Measurements from ENCODE around the gene SF3B3.
"Not testable (repeated sequence)": the region's sequence is repeated elsewhere in the genome, so short reads cannot be mapped to it uniquely, and the experiment has no call there.

SF3B3 gene

DNA sequence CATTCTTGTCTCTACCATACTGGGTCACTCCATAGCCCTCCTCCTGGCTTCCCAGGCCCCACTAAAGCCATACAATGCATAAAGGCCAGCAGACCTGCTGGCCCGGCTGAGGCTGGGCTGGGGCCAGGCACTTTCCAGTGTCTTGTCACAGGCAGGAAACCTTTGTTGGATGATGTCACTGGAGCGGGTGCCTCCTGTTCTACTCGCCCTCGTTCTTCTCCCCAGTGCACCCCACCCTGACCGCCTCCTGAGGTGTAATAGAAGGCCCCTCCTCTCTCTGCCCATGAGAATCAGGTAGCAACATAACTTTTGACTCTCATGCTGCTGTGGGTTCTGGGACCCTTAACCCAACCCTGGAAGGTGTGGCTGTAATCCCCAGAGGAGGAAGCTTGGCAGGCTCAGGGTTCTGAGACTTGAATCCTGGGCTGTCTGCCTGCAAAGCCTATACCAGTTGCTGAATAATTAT, 68.5 kb downstream of the SF3B3 start:
- no peak for DNase-seq

DNA sequence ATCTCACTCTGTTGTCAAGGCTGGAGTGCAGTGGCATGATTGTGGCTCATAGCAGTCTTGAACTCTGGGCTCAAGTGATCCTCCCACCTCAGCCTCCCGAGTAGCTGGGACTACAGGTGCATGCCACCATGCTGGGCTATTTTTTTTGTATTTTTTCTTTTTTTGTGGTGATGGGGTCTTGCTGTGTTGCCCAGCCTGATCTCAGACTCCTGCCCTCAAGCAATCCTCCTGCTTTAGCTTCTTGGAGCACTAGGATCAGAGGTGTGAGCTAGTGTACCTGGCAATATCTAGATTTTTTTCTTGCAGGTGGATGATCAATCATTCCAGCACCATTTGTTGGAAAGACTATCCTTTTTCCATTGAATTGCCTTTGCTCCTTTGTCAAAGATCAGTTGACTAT, 69.9 kb downstream of the SF3B3 start:
- DNase-seq: no peak

DNA sequence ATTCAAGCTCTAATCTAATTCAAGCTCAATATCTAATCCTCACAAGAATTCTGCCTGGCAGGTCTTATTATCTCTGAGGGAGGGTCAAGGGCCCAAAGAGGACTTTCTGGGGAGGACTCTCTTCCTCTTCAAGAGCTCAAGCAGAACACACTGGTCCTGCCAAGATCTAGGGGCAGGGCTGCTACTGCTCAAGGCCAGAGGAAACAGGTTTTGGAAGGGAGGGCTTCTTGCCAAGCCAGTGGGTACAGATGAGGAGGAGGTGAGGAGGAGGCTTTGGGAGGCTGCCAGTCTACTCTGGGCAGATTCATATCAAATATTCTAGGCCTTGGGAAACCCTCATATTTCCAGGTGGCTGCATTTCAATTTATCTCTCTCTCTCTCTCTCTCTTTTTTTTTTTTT, 71.0 kb downstream of the SF3B3 start:
- no peak for DNase-seq

DNA sequence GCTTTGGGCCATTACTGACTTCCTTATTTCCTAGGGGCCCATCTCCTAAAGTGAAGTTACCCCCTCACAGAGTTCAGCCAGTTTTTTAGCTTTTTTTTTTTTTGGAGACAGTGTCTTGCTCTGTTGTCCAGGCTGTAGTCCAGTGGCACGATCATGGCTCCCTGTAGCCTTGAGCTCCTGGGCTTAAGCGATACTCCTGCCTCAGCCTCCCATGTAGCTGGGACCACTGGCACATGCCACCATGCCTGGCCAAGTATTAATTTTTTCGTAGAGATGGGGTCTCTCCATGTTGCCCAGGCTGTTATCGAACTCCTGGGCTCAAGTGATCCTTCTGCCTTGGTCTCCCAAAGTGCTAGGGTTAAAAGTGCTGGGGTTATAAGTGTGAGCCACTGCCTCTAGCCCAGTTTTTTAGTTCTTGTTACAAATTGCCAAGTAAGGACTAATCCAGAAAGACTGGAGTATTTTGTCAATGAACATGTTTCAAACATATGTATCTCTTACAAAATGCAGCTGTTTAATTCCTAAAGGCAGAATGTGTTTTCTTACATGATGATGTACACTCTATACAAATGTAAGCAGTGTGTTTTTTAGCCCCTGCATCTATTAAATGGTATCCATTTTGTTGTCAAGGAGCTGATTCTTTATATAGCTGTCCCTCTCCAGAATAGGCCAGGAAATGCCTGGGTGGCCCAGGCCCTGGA, 73.7 kb downstream of the SF3B3 start:
- no peak for DNase-seq

DNA sequence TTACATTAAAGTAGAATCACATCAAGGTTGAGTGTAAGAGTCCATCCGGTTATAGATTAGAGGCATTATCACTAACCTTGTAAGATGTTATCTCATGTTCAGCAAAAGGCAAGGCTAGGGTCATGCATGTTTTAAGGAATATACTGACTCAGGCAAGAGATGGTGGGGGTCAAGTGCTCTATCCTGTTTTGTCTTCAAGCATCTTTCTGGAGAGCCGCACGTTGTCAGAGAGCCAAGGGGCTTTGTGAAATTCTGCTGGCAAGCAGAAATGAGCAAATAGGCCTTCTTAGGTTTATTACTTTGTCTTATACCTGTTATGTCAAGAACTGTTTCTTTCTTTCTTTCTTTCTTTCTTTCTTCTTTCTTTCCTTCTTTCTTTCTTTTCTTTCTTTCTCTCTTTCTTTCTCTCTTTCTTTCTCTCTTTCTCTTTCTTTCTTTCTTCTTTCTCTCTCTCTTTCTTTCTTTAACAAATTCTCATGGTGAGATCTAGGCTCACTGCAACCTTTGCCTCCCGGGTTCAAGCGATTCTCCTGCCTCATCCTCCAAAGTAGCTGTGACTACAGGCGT, 75.4 kb downstream of the SF3B3 start:
- DNase-seq: no peak

DNA sequence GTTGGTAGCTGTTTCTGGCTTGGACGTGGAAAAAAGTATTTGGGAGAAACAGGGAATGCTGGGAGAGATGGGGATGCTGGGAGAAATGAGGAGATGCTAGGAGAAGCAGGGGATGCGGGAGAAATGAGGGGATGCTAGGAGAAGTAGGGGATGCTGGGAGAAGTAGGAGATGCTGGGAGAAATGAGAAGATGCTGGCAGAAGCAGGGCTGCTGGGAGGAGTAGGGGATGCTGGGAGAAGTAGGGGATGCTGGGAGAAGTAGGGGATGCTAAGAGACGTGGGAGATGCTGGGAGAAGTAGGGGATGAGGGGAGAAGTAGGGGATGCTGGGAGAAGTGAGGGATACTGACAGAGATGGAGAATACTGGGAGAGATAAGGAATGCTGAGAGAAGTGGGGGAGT, 77.1 kb downstream of the SF3B3 start:
- DNase-seq: no peak

DNA sequence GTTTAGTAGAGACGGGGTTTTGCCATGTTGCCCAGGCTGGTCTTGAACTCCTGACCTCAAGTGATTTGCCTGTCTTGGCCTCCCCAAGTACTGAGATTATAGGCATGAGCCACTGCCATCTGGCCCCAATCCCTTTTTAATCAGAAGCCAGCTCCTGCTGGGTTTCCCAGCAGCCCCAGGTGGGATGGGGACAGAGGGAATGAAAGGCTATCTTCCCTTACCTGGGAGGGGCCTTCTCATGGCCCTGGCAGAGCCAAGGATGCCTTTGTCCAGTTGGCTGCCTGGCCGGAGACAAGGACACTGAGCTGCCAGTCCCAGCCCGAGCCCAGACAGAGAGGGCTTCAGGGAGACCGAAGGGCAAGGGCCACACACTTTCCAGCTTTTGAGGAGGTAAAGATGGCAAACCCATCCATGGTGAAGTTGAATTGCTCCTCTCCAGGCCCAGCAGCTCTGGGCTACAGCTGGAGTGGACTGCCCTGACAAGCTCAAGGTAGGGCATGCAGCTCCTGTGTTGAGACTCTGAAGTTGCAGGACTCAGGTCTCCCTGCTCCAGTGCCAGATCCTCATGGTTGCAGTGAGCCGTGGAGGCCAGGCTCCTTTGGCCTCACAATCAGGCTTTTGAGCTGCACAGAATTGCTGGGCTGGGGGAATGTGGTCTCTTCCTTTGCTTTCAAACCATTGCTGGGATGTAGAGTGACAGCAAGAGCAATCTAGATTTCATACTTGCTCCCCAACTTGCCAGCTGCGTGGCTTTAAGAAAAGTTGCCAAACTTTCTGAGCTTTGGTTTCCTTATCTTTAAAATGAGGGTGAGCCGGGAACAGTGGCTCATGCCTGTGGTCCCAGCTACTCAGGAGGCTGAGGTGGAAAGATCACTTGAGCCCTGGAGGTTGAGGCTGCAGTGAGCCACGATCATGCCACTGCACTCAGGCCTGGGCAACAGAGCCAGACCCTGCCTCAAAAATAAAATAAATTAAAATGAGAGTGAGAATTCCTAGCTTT, 78.3 kb downstream of the SF3B3 start:
- DNase-seq: no peak

DNA sequence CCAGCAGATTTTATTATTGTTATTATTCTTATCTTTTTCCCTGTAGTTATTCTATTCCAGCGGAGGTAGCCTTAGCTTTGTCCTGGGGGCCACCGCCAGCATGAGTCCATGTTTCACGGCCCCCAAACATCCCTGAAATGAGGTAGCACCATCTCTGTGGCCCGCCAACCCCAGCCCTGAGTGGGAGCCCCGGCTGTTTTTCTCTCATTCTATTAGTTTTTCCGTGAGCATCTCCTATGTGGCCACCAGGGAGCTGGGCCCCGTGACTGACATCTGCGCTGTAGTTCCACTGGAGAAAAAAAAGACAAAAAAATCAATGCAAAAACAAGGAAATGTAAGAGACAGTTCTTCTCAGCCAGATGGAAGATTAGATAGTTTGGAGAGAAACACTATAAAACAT, 79.2 kb downstream of the SF3B3 start:
- no peak for DNase-seq

DNA sequence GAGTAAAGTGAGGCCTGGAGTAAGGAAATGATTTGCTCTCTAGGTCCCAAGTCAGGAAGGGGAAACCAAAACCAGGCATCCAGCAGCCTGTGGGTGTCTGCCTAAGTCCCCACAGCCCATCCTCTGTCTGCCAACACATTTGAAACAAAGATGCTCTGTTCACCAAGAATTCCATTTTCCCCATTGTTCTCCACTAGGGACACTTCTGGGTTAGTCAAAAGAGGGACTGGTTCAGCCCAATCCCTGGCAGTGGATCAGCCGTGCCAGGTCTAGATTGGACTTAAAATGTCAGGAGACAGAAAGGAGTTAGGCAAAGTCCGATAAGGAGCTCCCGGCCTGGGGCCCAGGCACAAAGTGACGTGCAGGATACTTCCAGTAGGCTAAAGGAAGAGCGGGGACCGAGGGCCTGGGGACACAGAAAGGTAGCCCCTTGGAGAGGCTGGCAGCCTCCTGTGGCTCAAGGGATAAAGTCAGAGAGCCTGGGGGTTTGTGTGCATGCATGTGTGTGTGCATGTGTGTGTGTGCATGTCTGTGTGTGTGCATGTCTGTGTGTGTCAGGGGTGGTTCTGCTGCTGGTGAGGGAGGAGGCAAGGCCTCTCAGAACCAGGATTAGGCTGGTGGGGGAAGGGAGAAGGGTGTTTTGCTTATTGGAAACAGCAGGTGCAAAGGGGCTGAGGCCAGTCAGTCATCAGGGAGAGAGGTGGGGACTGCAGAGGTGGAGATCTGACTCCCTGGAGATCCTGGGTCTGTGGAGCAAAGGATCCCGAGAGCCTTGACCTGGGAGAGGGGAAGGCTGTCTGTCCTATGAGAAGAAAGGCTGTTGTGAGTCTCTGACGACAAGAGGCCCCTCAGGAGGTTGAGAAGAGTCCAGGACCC, 81.0 kb downstream of the SF3B3 start:
- DNase-seq: no peak

DNA sequence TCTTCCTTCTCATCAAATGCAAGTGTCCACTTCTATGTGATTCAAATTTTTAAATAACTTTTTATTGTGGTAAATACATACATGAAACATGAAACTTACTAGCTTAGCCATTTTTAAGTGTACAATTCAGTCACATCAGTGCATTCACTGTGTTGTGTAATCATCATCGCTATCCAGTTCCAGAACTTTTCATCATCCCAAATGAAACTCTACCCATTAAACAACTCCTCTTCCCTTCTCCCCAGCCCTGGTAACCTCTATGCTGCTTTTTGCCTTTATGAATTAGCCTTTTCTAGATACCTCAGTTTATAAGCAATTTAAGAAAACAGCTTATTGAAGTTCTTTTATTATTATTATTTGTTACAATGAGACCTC, 81.7 kb downstream of the SF3B3 start:
- DNase-seq: no peak

DNA sequence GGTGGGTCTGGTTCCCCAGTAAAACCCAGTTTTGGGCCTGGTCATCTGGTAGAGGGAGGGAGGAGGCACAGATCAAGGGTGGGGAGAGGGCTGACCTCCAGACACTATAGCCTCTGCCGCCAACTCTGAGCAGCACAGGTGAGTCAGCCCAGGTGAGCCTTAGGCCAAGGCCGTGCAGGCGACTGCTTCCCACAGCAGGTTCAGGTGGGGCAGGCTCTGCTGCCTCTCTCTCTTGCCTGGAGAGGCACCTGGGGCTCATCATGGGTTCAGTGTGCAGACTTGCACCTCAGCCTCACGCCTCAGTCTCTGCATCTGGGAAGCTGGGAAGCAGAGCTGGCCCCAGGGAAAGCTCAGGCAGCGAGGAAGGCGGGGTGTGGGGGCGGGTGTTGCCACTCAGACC, 84.9 kb downstream of the SF3B3 start:
- DNase-seq: no peak

DNA sequence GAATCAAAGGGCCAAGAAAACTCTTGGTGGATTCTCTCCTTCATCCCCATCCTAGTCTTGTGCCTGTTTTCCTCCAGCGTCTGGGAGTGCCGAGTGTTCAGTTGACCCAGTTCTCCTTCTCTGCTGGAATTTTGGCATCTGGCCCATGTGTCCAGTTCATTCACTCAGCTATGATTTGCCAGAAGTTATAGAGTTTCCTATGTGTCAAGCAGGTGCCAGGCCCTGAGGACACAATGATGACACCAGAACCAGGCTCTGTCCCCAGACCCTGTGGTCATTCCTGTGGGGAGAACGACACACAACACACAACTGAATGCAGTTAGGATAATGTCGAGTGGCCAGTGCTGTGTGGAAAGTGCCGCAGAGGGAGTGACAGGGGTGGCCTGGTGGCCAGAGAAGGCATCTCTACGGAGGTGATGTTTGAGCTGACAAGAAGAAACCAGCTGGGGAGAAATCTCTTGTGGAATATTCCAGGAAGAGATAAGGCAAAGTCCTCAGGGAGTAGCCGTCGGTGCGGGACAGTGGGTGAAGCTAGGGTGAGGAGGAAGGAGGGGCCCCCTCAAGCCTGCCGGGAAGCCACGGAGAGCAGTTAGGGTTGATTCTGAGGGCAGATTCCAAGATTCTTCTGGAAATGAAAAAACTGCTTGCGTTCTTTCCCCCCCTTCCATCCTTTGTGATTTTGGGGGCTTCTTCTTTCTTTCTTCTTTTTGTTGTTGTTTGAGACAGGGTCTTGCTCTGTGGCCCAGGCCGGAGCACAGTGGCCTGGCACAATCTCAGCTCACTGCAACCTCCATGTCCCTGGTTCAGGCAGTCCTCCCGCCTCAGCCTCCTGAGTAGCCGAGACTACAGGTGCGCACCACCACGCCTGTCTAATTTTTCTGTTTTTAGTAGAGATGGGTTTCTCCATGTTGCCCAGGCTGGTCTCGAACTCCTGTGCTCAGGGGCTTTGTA, 86.9 kb downstream of the SF3B3 start:
- DNase-seq: no peak

DNA sequence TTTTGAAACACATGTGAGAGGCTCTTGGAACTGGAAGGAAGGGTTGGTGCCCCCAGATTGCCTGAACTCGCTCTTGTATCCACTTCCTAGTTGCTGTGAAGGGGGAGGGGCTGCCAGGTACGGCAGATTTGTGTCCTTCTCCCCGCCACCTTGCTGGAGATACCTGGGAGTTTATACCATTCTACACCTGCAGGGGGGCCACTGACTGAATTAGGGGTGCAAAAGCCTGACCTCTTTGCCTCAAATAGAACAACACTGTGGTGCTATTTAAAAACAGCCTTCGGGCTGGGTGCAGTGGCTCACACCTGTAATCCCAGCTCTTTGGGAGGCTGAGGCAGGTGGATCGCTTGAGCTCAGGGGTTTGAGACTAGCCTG, 87.6 kb downstream of the SF3B3 start:
- DNase-seq: no peak

DNA sequence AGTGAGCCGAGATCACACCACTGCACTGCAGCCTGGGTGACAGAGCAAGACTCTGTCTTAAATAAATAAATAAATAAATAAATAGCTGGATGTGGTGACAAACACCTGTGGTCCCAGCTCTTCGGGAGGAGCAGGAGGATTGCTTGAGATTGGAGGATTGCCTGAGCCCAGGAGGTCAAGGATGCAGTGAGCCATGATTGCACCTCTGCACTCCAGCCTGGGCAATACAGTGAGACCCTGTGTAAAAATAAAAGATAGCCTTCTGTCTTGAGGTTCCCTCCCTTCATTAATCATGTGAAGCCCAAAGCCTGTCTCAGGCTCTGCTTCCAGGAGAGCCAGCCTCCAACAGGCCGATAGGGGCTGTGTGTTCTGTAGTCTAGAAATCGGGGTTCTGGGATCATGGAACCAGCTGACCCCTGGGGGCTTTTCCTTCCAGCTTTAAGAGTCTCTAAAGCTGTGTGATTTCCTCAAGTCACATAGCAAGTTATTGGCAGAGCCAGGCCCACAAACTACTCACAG, 88.2 kb downstream of the SF3B3 start:
- DNase-seq: no peak

DNA sequence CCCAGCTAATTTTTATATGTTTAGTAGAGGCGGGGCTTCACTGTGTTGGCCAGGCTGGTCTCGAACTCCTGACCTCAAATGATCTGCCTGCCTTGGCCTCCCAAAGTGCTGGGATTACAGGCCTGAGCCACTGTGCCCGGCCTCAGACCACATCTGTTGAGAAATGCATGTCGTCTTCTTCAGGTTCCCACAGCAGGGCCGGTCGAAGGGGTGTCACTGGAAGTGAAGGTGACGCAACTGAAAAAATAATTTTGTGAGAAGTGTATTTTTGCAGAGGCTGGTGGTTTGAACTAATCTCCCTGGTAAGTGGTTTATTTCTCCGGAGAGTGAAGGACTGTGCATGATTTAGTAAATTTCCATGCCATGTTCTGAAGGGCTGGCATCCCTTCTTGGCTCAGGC, 89.3 kb downstream of the SF3B3 start:
- DNase-seq: no peak

DNA sequence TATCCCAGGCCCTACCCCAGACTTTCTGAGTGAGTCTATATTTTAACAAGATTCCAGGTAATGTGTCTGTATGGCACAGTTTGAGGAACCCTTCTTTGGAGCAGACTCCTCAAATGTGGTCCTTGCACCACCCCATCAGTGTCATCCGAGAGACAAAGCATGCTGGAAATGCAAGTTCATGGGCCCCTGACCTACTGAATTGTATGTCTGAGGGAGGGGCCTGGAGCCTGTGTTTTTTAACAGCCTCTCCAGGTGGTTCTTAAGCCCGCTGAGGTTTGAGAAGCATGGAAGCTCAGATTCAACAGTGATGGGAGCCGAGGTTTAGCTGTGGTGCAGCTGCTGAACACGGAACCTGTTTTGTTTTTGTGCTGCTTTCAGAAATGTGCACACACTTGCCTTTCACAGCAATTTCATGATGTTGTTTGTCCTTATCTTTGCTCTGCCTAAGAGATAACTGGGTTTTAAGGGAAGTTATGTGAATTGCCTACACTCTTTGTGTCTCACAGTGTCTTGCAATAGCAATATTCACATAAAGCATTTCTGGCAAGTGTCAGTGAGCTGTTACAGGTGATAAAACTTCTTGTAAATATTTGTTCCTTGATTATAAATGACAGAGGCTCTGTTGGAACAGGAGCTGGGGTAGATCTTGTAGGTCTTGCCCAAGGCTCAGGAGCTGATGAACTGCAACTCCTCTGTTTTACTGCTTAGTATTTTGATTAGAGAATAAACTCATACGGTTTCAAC, 90.8 kb downstream of the SF3B3 start:
- DNase-seq: no peak

DNA sequence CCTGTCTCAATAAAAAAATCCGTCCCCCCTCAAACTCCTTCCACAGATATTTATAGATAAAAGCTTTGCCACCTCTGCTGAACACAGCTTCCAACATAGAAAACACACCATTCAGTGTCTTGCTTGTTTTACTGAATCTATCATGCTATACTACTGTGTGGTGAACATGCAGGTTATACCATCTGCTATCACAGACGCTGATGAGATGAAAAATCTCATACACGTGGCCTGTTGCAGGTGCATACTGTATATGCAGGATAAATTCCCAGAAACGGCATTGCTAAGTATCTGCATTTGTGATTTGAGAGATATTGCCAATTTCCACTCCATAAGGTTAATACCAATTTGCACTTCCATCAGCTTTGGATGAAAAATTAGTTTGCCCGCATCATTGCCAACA, 92.3 kb downstream of the SF3B3 start:
- no peak for DNase-seq

DNA sequence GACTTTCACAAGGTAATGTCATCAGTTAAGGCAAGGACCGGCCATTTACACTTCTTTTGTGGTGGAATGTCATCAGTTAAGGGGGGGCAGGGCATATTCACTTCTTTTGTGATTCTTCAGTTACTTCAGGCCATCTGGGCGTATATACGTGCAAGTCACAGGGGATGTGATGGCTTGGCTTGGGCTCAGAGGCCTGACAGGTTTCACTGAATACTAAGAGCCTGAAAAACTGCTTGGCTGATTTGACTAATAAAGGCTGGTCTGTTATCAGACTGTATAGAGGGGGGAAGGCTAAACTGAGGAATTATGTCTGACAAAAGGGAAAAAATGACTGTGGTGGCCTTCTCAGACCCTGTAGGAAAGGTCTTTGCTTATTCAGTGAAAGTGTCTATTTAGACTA, 98.2 kb downstream of the SF3B3 start:
- not testable (repeated sequence) for DNase-seq

Data from activated gamma-delta T cell treated with Interleukin-2 at 50 U/mL for 16 hours (primary cell).